EL (cell line): ENCODE measurements around the gene ADCY1.
"Not testable (repeated sequence)": the region's sequence is repeated elsewhere in the genome, so short reads cannot be mapped to it uniquely, and the experiment has no call there.

Experiments
- DNase-seq: peaks from one replicate; pipeline ENCODE4 v3.0.0-alpha.2; 2016

The ADCY1 gene

GRCh38 chr7:45768516-45769394, 194.6 kb downstream of the ADCY1 start:
- peak; percentile 97 for DNase-seq

GRCh38 chr7:45769626-45770025, 195.5 kb downstream of the ADCY1 start:
- DNase-seq = not testable (repeated sequence)
